Body of pancreas (tissue), 4 donors: Measurements from ENCODE around the gene C6orf62. TPM values are rescaled to one million over a fixed set of nuclear protein-coding genes. Genes with fewer than 3 reads are reported as not detected.
A peak's percentile ranks its signal among the peaks of the same experiment; 100 is the strongest.
"Not testable (repeated sequence)": the region's sequence is repeated elsewhere in the genome, so short reads cannot be mapped to it uniquely, and the experiment has no call there.

Source experiments
- ATAC-seq: fragments of 150-250 bp; one replicate; pipeline ENCODE4 v1.9.1; 2016
- DNase-seq, 4 donors: peaks; one replicate each; pipeline ENCODE4 v3.0.0-alpha.2; 2019
- H3K27ac ChIP-seq, 4 donors: fragments of 200-600 bp; sonication (generic); 1 replicate in 3 of 4; 2 replicates in 1 of 4; pipeline versions ENCODE4 v1.5.1 to v1.6.1; 2016 to 2019; ENCODE audit warnings: mild to moderate bottlenecking in 1 of 4, mixed read lengths in 1 of 4, moderate library complexity in 1 of 4
- H3K27me3 ChIP-seq, 2 donors: fragments of 200-600 bp; sonication (generic); one replicate each; pipeline ENCODE4 v1.6.0; 2016; ENCODE audit warnings: mild to moderate bottlenecking in 1 of 2
- H3K36me3 ChIP-seq, 2 donors: fragments of 200-600 bp; sonication (generic); replicated peaks in 1 of 2; 2 replicates each; pipeline ENCODE4 v1.5.1; 2016; ENCODE audit warnings: low read depth in 2 of 2; ENCODE audit not compliant: insufficient read depth in 1 of 2
- H3K4me1 ChIP-seq: fragments of 200-600 bp; sonication (generic); one replicate; pipeline ENCODE4 v1.6.0; 2016
- H3K4me3 ChIP-seq, 2 donors: fragments of 200-600 bp; sonication (generic); 1 replicate in 1 of 2; 2 replicates in 1 of 2; pipeline ENCODE4 v1.5.1; 2016 to 2019
- H3K9me3 ChIP-seq, 3 donors: fragments of 200-600 bp; sonication (generic); 1 replicate in 2 of 3; 2 replicates in 1 of 3; pipeline ENCODE4 v1.5.1; 2016
- POLR2A ChIP-seq, 3 donors: fragments of 450-650 bp; IDR thresholded peaks; one replicate each; pipeline ENCODE4 v1.6.1; 2016; ENCODE audit warnings: antibody characterized with exemption in 3 of 3, mild to moderate bottlenecking in 2 of 3
- WGBS, 2 donors: methylation state at CpG; one replicate each; pipeline ENCODE4 v1.1.5; 2017; 5-methylcytosine and 5-hydroxymethylcytosine counted together
- intact Hi-C: fragments of 100-400 bp; cut with DNase I; formaldehyde crosslinking; loops from one replicate; pipeline ENCODE4 v1.15.1; 2023
- total RNA-seq, 2 donors: library from RNA; depleted of rRNA; stranded (reverse); fragments of >200 nt; gene quantifications; one replicate each; pipeline ENCODE4 v1.1.0, GENCODE V29; 2016
- TF ChIP-seq, protein P1 (sequence below), 7 experiments: fragments of 450-650 bp in 4 of 7; fragments of 200-600 bp in 3 of 7; sonication (generic) in 3 of 7; IDR thresholded peaks; one replicate each; pipeline ENCODE4 v1.5.1; 2016 to 2019; ENCODE audit warnings: antibody characterized with exemption in 7 of 7

C6orf62 gene
- total RNA-seq, 2 donors from 2014 or later: 46.5 to 70.0 TPM

DNA sequence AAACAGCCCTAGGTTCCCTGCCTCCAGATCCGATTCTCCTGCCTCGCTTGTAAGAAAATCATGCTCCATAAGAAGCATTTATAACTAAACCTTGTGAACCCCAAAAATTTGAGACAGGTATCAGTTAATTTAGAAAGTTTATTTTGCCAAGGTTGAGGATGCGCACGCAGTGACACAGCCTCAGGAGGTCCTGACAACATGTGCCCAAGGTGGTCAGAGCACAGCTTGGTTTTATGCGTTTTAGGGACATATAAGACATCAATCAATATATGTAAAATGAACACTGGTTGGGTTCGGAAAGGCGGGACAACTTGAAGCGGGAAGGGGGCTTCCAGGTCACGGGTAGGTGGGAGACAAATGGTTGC is 50.0 kb downstream of the C6orf62 start:
- ATAC-seq (no peak), DNase-seq (no peak)
- no peak for TF ChIP-seq POLR2A (IDR thresholded peaks at IDR 0.05)
- TF ChIP-seq, protein P1, sequence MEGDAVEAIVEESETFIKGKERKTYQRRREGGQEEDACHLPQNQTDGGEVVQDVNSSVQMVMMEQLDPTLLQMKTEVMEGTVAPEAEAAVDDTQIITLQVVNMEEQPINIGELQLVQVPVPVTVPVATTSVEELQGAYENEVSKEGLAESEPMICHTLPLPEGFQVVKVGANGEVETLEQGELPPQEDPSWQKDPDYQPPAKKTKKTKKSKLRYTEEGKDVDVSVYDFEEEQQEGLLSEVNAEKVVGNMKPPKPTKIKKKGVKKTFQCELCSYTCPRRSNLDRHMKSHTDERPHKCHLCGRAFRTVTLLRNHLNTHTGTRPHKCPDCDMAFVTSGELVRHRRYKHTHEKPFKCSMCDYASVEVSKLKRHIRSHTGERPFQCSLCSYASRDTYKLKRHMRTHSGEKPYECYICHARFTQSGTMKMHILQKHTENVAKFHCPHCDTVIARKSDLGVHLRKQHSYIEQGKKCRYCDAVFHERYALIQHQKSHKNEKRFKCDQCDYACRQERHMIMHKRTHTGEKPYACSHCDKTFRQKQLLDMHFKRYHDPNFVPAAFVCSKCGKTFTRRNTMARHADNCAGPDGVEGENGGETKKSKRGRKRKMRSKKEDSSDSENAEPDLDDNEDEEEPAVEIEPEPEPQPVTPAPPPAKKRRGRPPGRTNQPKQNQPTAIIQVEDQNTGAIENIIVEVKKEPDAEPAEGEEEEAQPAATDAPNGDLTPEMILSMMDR (IDR thresholded peaks at IDR 0.05): no peak
- Histone ChIP-seq H3K4me1 (peaks cover 34% of the 10 kb centered on the region), H3K4me3 (no peak overlapping the region), H3K27ac (no peak overlapping the region), H3K36me3 (no peaks in the 10 kb centered on the region), H3K9me3 (no peaks in the 10 kb centered on the region), H3K27me3 (no peaks in the 10 kb centered on the region)
- WGBS, 2 donors: 96% methylated on average over 9 of the region's 9 CpGs
- intact Hi-C loops: no loop called here

DNA sequence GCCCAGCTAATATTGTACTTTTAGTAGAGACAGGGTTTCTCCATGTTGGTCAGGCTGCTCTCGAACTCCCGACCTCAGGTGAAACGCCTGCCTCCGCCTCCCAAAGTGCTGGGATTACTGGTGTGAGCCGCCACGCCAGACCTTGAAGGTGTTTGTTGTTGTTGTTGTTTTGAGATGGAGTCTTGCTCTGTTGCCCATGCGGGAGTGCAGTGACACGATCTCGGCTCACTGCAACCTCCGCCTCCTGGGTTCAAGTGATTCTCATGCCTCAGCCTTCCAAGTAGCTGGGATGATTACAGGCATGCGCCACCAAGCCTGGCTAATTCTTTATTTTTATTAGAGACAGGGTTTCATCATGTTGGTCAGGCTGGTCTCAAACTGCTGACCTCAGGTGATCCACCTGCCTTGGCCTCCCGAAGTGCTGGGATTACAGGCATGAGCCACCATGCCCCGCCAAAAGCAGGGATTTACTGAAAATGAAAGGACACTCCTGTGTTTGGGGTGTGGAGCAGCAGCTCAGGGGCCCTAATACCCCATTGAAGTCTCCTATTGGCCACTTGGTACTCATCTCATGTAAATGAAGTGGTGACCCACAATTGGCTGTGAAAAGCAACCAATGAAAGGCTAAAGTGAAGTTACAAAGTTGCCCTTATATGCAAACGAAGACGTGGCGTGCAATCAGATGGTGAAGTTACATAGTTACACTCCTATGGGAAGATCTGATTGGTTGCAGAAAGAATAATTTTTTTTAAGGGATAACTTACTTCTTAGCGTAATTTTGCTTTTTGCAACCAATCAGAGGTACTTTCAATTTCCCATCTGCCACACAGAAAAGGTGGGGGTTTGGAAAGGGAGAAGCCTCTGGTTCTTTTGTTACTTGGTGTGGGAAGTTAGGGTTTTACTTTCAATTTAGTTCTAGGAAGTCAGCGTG is 50.6 kb downstream of the C6orf62 start:
- H3K27me3 ChIP-seq, H3K9me3 ChIP-seq, H3K36me3 ChIP-seq, H3K4me3 ChIP-seq, DNase-seq, ATAC-seq, intact Hi-C loops: not testable (repeated sequence)
- Histone ChIP-seq H3K27ac (peak overlapping the region in 3 of 4 donors; percentile 65 to 96 (median 95)), H3K4me1 (peaks cover 38% of the 10 kb centered on the region)
- 88 to 95% methylated on average over 17 to 18 of the region's 18 CpGs for WGBS, 2 donors

DNA sequence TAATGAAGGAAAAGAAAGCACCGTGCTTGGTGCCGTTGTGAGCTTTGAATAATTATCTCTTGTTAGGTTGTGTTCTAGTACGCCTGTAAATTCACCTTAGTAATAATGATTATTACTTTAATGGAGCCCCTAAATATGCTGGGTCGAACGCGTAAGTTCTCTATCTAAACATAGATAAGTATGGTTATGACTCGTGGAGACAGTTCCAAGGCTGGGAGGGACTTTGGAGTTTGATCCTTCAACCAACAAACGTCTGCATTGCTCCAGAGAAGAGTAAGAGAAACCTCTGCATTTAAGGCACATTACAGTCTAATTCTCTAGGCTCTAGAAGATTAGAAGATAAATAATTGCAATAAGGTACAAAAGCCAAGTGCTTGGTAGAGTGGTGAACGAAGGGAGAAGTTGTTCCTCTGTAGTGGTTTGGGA is 51.6 kb downstream of the C6orf62 start:
- no peaks in the 10 kb centered on the region for H3K9me3 ChIP-seq
- H3K4me1 ChIP-seq: peaks cover 42% of the 10 kb centered on the region
- no peaks in the 10 kb centered on the region for H3K27me3 ChIP-seq
- peaks cover 0 to 2% of the 10 kb centered on the region in 2 donors for H3K36me3 ChIP-seq
- H3K4me3 ChIP-seq: peak overlapping the region; percentile 66 to 71
- DNase-seq: peak in 1 of 4 donors; percentile 30
- intact Hi-C loops: no loop called here
- H3K27ac ChIP-seq: peak overlapping the region; percentile 65 to 96 (median 92)
- 1 to 5% methylated on average over 9 of the region's 9 CpGs for WGBS, 2 donors
- ATAC-seq: no peak
- TF ChIP-seq, protein P1 (IDR thresholded peaks at IDR 0.05): no peak
- TF ChIP-seq POLR2A (IDR thresholded peaks at IDR 0.05): no peak

DNA sequence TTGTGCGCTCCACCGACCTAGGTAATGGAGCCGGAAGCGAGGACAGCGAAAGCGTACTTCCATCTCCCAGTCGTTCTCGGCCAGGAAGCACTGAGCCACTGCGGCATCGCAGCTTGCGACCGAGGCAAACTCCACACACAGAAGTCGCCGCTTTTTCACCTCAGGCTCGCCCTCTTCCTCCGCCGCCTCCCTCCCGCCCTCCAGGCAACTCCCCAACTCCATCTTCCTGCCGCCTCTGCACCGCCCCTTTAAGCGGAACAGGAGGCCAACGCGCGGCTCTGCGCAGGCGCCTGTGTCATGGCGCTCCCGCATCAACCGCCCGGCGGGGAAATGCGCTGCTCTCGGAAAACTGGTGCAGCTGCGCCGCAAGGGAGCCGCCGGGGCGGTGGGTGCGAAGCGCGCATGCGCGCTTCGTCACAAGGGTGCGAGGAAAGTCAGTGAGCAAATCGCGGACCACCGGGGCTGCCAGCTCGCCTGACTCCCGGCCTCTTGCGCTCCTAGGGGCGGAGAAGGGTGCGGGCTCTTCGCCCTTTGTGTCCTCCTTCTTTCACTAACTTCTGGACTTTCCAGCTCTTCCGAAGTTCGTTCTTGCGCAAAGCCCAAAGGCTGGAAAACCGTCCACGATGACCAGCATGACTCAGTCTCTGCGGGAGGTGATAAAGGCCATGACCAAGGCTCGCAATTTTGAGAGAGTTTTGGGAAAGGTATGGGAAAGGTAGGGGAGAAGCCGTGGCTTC is 52.1 kb downstream of the C6orf62 start, which contains the start of the genes ACOT13 and TDP2:
TSS of gene ACOT13 (plus strand) at position 437 of the 737 bp plus-strand sequence. CDS start at position 624, 187 bp downstream.
TSS of gene TDP2 (minus strand) at position 259 of the 737 bp plus-strand sequence. CDS start at position 222, 37 bp downstream.
- ATAC-seq (peak; percentile 98), DNase-seq (peak; percentile 94 to 97 (median 95))
- Histone ChIP-seq H3K4me1 (peaks cover 47% of the 10 kb centered on the region), H3K4me3 (peak within 1 kb of the TSS; percentile 66 to 71), H3K36me3 (peaks cover 0 to 2% of the 10 kb centered on the region in 2 donors), H3K27me3 (no peaks in the 10 kb centered on the region), H3K9me3 (no peaks in the 10 kb centered on the region), H3K27ac (peak within 1 kb of the TSS; percentile 65 to 96 (median 92))
- intact Hi-C loops: no loop called here
- WGBS, 2 donors: 0% methylated on average over 41 to 62 of the region's 62 CpGs
- TF ChIP-seq POLR2A (IDR thresholded peaks at IDR 0.05): peak; percentile 59 to 91 (median 88)
- TF ChIP-seq, protein P1 (IDR thresholded peaks at IDR 0.05): peak in 6 of 7 experiments; percentile 14 to 76 (median 61)
